HUES48 (cell line): Measurements from ENCODE around the gene ZNF616.
"Not testable (repeated sequence)": the region's sequence is repeated elsewhere in the genome, so short reads cannot be mapped to it uniquely, and the experiment has no call there.

Source experiments
- H3K27ac ChIP-seq: one replicate; pipeline ENCODE4 v1.7.0; 2013; ENCODE audit warnings: low read depth, low read length, inconsistent platforms
- H3K27me3 ChIP-seq: 2 replicates; pipeline ENCODE4 v1.6.1; 2013; ENCODE audit warnings: mild to moderate bottlenecking, low read length; ENCODE audit not compliant: control insufficient read depth, insufficient read depth
- H3K36me3 ChIP-seq: 2 replicates; pipeline ENCODE4 v1.6.1; 2013; ENCODE audit warnings: low read length; ENCODE audit not compliant: control insufficient read depth, insufficient read depth
- H3K4me1 ChIP-seq: 2 replicates; pipeline ENCODE4 v1.6.1; 2013; ENCODE audit warnings: mild to moderate bottlenecking, low read length; ENCODE audit not compliant: control insufficient read depth, insufficient read depth
- H3K4me3 ChIP-seq: 2 replicates; pipeline ENCODE4 v1.5.1; 2013; ENCODE audit warnings: mild to moderate bottlenecking, low read depth, low read length
- H3K9ac ChIP-seq: 2 replicates; pipeline ENCODE4 v1.6.1; 2013; ENCODE audit warnings: mild to moderate bottlenecking, low read depth, low read length, moderate library complexity
- H3K9me3 ChIP-seq: 2 replicates; pipeline ENCODE4 v1.6.1; 2013; ENCODE audit warnings: low read length; ENCODE audit not compliant: control insufficient read depth, insufficient read depth

ZNF616 gene

GRCh38 chr19:52102782-52103181 lies 37.0 kb downstream of the ZNF616 start:
- H3K4me1 ChIP-seq = no peaks in the 10 kb centered on the region

GRCh38 chr19:52101866-52102562 lies 37.7 kb downstream of the ZNF616 start:
- Histone ChIP-seq H3K9me3 (peaks cover 71% of the 10 kb centered on the region), H3K4me1 (no peaks in the 10 kb centered on the region), H3K27ac (no peak overlapping the region), H3K4me3 (no peak overlapping the region), H3K36me3 (no peaks in the 10 kb centered on the region), H3K27me3 (no peaks in the 10 kb centered on the region), H3K9ac (no peak overlapping the region)

More at GRCh38 chr19:52102782-52103181, 37.0 kb downstream of the ZNF616 start:
- peaks cover 68% of the 10 kb centered on the region for H3K9me3 ChIP-seq
- H3K27ac ChIP-seq = no peak overlapping the region
- H3K4me3 ChIP-seq = no peak overlapping the region
- no peak overlapping the region for H3K9ac ChIP-seq
- H3K27me3 ChIP-seq = no peaks in the 10 kb centered on the region
- no peaks in the 10 kb centered on the region for H3K36me3 ChIP-seq

- no peak overlapping the region for H3K9ac ChIP-seq
- H3K36me3 ChIP-seq = no peaks in the 10 kb centered on the region
- no peak overlapping the region for H3K27ac ChIP-seq
- no peak overlapping the region for H3K4me3 ChIP-seq
- peaks cover 70% of the 10 kb centered on the region for H3K9me3 ChIP-seq
- H3K4me1 ChIP-seq = no peaks in the 10 kb centered on the region
- H3K27me3 ChIP-seq = no peaks in the 10 kb centered on the region
Observed at GRCh38 chr19:52099497-52100138, 40.1 kb downstream of the ZNF616 start.

- not testable (repeated sequence) for H3K9ac ChIP-seq, H3K4me1 ChIP-seq, H3K27me3 ChIP-seq, H3K4me3 ChIP-seq, H3K27ac ChIP-seq
- H3K36me3 ChIP-seq = peaks cover 11% of the 10 kb centered on the region
- peaks cover 41% of the 10 kb centered on the region for H3K9me3 ChIP-seq
Observed at GRCh38 chr19:52096416-52096815, 43.3 kb downstream of the ZNF616 start.

GRCh38 chr19:52095172-52096014 lies 44.3 kb downstream of the ZNF616 start, which contains the start of gene ZNF841:
TSS of gene ZNF841 (minus strand) at chr19:52095765. CDS start at chr19:52084801, 10,964 bp downstream.
- H3K4me3 ChIP-seq = peak within 1 kb of the TSS; percentile 100
- no peaks in the 10 kb centered on the region for H3K27me3 ChIP-seq
- H3K27ac ChIP-seq = peak within 1 kb of the TSS; percentile 55
- peaks cover 38% of the 10 kb centered on the region for H3K9me3 ChIP-seq
- H3K4me1 ChIP-seq = peaks cover 8% of the 10 kb centered on the region; the same call in 1 of the 2 replicates
- peaks cover 11% of the 10 kb centered on the region for H3K36me3 ChIP-seq
- H3K9ac ChIP-seq = peak within 1 kb of the TSS; percentile 93

GRCh38 chr19:52094526-52095130 lies 45.1 kb downstream of the ZNF616 start:
- Histone ChIP-seq H3K4me1 (peaks cover 8% of the 10 kb centered on the region; the same call in 1 of the 2 replicates), H3K9me3 (peaks cover 33% of the 10 kb centered on the region), H3K27me3 (no peaks in the 10 kb centered on the region), H3K36me3 (peaks cover 11% of the 10 kb centered on the region), H3K4me3 (peak overlapping the region; percentile 100), H3K27ac (no peak overlapping the region), H3K9ac (peak overlapping the region; percentile 93)

- peaks cover 60% of the 10 kb centered on the region for H3K36me3 ChIP-seq
Observed at GRCh38 chr19:52086481-52086880, 53.3 kb downstream of the ZNF616 start.

GRCh38 chr19:52070496-52070895 lies 69.2 kb downstream of the ZNF616 start:
- no peaks in the 10 kb centered on the region for H3K4me1 ChIP-seq
- H3K4me3 ChIP-seq = no peak overlapping the region
- H3K36me3 ChIP-seq = peaks cover 70% of the 10 kb centered on the region
- H3K9me3 ChIP-seq = peaks cover 60% of the 10 kb centered on the region
- H3K9ac ChIP-seq = no peak overlapping the region
- H3K27ac ChIP-seq = no peak overlapping the region
- H3K27me3 ChIP-seq = no peaks in the 10 kb centered on the region

More at GRCh38 chr19:52086481-52086880, 53.3 kb downstream of the ZNF616 start:
- no peaks in the 10 kb centered on the region for H3K4me1 ChIP-seq
- H3K9me3 ChIP-seq = peaks cover 25% of the 10 kb centered on the region
- no peaks in the 10 kb centered on the region for H3K27me3 ChIP-seq
- H3K9ac ChIP-seq = no peak overlapping the region
- H3K27ac ChIP-seq = no peak overlapping the region
- no peak overlapping the region for H3K4me3 ChIP-seq

- Histone ChIP-seq H3K4me3 (no peak overlapping the region), H3K36me3 (peaks cover 68% of the 10 kb centered on the region), H3K27ac (no peak overlapping the region), H3K4me1 (no peaks in the 10 kb centered on the region), H3K9me3 (peaks cover 69% of the 10 kb centered on the region), H3K9ac (no peak overlapping the region), H3K27me3 (no peaks in the 10 kb centered on the region)
Observed at GRCh38 chr19:52069653-52070052, 70.1 kb downstream of the ZNF616 start.

- Histone ChIP-seq H3K27ac (no peak overlapping the region), H3K9me3 (peaks cover 91% of the 10 kb centered on the region), H3K4me3 (no peak overlapping the region), H3K4me1 (no peaks in the 10 kb centered on the region), H3K36me3 (peaks cover 71% of the 10 kb centered on the region), H3K9ac (no peak overlapping the region), H3K27me3 (no peaks in the 10 kb centered on the region)
Observed at GRCh38 chr19:52066258-52066863, 73.4 kb downstream of the ZNF616 start.
